Stimulated activated CD4-positive, alpha-beta T cell treated with anti-CD3 and anti-CD28 coated beads, Interleukin-12 subunit alpha, Interleukin-12 subunit beta, amount 100 ng/mL, for 48 hours (primary cell): ENCODE measurements around the gene EVA1C.
"Not testable (repeated sequence)": the region's sequence is repeated elsewhere in the genome, so short reads cannot be mapped to it uniquely, and the experiment has no call there.

Experiments
- DNase-seq, 3 donors: peaks; one replicate each; pipeline ENCODE4 v3.0.0-alpha.2; 2020; ENCODE audit warnings: low read depth in 2 of 3, low spot score in 1 of 3

Gene EVA1C

DNA sequence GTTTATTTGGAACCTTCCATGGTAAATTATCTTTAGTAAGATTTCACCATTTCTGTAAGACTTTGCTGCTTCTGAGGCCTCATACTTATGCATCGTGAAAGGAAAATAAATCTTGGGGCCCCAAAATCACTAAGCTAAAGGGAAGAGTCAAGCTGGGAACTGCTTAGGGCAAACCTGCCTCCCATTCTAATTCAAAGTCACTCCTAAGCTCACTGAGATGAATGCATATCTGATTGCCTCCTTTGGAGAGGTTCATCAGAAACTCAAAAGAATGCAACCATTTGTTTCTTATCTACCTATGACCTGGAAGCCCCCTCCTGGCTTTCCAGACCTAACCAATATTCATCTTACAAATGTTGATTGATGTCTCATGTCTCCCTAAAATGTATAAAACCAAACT, 149.0 kb downstream of the EVA1C start:
- not testable (repeated sequence) for DNase-seq

DNA sequence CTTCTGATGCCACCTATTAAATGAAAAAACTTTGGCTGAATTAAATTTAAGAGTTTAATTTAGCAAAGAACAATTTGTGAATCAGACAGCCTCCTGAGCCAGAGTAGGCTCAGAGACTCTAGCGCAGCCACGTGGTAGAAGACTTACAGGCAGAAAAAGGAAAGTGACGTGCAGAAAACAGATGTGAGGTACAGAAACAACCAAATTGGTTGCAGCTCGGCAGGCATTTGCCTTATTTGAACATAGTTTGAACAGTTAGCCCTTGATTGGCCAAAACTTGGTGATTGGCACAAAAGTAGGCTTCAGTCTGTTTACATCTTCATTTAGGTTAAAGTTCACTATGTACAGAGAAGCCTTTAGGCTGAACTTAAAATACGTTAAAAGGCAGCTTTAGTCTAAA, 149.9 kb downstream of the EVA1C start:
- no peak for DNase-seq

DNA sequence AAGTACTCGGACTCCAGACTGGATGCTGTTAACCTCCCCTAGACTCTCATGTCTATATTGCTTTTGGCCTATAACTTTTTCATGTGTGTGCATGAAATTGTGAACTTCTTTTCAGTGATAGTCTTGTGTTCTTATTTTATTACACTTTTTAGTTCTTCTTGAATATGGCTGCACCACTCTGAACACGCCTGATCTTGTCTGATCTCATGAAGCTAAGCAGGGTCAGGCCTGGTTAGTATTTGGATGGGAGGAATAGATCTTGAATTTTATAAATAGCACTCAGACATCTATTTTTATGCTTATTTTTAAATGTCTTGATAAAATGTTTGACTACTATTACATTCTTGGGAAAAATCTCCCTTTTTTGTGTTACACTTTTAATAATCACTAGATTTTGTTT, 150.4 kb downstream of the EVA1C start:
- no peak for DNase-seq
